T47D (cell line): Measurements from ENCODE around the gene MRPL24.

ENCODE experiments used
- DNase-seq, 2 experiments: peaks; one replicate each; pipeline versions ENCODE4 v3.0.0 to v3.0.0-alpha.2; 2011 to 2012; ENCODE audit warnings: low read depth in 1 of 2, low spot score in 1 of 2
- JUND ChIP-seq: IDR thresholded peaks from 2 replicates; pipeline ENCODE4 v1.6.1; 2012; ENCODE audit warnings: low read depth
- in situ Hi-C: cut with HindIII; loops from 2 replicates; pipeline ENCODE4 v1.10.0; 2016; ENCODE audit warnings: low sequenced_read_pairs, low pct_unique_long_range_greater_than_20kb

The MRPL24 gene

GRCh38 chr1:156740741-156741480, at the start of gene MRPL24:
Gene MRPL24 (minus strand): TSS chr1:156741088. CDS start chr1:156738704, 2,384 bp downstream.
- TF ChIP-seq JUND, result no peak
- in situ Hi-C loops, result no loop called here

GRCh38 chr1:156789621-156790318, 48.9 kb upstream of the MRPL24 start:
- TF ChIP-seq JUND, result no peak
- in situ Hi-C loops, result no loop called here
- no peak for DNase-seq

More at GRCh38 chr1:156740741-156741480, at the start of gene MRPL24:
- DNase-seq, result peak; percentile 89 to 100

- no peak for DNase-seq
- in situ Hi-C loops, result no loop called here
- TF ChIP-seq JUND, result no peak
Measured at GRCh38 chr1:156788136-156788535, 47.2 kb upstream of the MRPL24 start.

GRCh38 chr1:156786640-156787039, 45.8 kb upstream of the MRPL24 start:
- no peak for TF ChIP-seq JUND
- no peak for DNase-seq
- in situ Hi-C loops, result no loop called here

- TF ChIP-seq JUND, result no peak
- DNase-seq, result no peak
- in situ Hi-C loops, result no loop called here
Measured at GRCh38 chr1:156785458-156785857, 44.6 kb upstream of the MRPL24 start.

GRCh38 chr1:156781585-156782186, 40.8 kb upstream of the MRPL24 start:
- TF ChIP-seq JUND, result no peak
- no peak for DNase-seq
- in situ Hi-C loops, result no loop called here

- DNase-seq, result no peak
- TF ChIP-seq JUND, result no peak
- in situ Hi-C loops, result no loop called here
Measured at GRCh38 chr1:156777573-156777972, 36.7 kb upstream of the MRPL24 start.

- TF ChIP-seq JUND, result no peak
- in situ Hi-C loops, result no loop called here
- no peak for DNase-seq
Measured at GRCh38 chr1:156776942-156777341, 36.1 kb upstream of the MRPL24 start.

GRCh38 chr1:156775799-156776198, 34.9 kb upstream of the MRPL24 start:
- no peak for TF ChIP-seq JUND
- in situ Hi-C loops, result no loop called here
- no peak for DNase-seq

GRCh38 chr1:156773607-156774006, 32.7 kb upstream of the MRPL24 start:
- DNase-seq, result peak in 1 of 2 experiments; percentile 24
- no peak for TF ChIP-seq JUND
- in situ Hi-C loops, result no loop called here

GRCh38 chr1:156772728-156773497, 32.0 kb upstream of the MRPL24 start:
- DNase-seq, result no peak

GRCh38 chr1:156772222-156772621, 31.3 kb upstream of the MRPL24 start:
- TF ChIP-seq JUND, result no peak
- no peak for DNase-seq
- in situ Hi-C loops, result no loop called here

More at GRCh38 chr1:156772728-156773497, 32.0 kb upstream of the MRPL24 start:
- TF ChIP-seq JUND, result no peak
- in situ Hi-C loops, result no loop called here
